ENCODE measurements around the gene PRSS56.

PRSS56 gene

DNA sequence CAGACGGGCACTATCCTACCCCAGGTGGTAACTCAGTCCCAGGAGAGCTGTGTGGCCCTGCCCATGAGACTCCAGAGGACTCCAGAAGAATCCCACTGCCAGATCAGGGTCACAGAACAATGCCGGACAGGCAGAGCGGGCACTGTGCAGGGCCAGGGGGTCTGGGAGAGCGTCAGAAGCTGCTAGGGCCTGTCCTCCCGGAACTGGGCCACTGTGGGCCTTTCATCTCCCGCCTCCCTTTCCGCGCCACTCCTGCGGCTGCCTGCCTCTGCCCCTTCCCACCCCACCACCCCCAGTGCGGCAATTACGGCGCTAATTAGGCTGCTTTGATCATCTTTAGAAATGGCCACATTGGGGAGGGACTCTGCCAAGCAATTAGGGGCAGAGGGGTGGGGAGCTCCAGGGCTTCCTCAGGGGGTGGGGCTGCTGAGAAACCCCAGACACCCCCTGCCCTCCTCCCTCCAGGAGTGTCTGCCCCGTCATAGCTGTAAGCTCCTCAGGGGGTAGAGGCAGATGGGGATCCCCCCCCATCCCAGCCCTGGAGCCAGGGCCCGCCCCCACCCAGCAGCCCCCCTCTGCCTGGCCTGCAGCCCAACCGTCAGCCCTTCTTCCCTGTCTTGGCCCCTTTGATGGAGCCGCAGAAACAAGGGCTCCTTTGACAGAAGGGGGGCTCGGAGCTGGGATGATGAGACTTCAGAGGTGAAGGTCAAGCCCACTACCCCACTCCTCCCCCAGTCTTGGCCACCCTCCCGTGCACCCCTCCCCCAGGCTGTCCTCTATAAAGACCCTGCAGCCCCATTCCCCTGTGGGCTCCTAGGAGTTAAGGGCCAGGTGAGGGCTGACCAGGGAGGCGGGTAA, at the start of gene PRSS56:
Gene PRSS56, plus strand, starts transcription at position 808 of the 858 bp plus-strand sequence. CDS start 211 bp downstream, outside the sequence.
- no peak for DNase-seq (ENCODE audit: low spot score)

DNA sequence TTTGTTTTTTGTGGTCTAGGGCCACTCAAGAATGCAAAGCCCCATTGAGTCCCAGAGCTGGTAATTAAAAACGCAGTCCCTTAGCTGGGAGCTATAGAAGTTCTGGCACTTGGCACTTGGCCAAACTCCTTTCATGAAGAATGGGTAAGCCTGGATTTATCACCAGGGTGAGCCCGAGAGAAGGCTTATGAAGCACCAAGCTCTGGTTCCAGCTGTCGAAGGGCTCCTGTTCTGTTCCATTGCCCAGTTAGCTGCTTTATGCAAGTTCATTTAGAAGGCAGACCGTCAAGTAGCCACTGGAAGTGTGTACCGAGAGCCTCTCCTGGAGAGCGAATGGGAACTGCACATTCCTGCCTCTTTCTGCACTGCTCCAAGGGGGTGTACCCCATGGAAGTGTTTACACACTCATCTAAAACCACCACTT, 46.7 kb upstream of the PRSS56 start:
- DNase-seq (ENCODE audit: low spot score): peak; percentile 8

DNA sequence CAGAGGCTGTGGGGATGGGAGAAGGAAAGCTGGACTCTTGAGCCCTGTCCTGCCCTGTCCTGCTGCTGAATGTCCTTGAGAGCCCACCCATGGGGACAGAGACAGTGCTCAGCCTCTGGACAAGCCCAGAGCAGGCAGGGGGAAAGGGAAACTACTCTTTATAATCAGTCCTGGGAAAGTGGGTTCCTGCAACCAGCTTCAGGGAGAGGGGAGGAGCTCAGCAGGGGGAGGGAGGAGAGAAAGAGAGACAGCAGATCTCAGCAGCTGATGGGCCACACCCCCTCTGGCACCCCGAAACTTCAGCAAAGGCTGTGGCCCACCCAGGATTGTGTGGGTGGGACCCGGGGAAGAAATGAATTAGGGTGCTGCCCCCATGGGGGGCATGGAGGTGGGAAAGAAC, 44.1 kb upstream of the PRSS56 start:
- no peak for DNase-seq (ENCODE audit: low spot score)

DNA sequence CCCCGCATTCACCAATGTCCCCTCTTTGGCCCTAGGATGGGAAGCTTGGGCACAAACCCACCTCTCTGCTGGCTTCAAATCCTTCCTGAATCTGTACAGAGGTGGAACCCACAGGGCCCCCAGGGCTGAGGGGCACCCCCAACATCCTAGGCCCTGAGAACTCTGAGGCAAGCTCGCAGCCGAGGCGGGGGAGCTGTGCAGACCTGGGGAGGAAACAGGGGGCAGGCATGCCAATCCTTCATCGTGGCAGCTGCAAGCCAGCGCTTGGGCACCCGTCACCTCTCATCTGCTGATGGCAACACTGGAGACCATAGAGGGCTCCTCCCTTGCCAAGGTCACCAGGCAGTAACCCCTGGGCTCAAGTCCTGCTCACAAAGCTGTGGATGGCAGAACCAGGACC, 43.4 kb upstream of the PRSS56 start:
- no peak for DNase-seq (ENCODE audit: low spot score)

DNA sequence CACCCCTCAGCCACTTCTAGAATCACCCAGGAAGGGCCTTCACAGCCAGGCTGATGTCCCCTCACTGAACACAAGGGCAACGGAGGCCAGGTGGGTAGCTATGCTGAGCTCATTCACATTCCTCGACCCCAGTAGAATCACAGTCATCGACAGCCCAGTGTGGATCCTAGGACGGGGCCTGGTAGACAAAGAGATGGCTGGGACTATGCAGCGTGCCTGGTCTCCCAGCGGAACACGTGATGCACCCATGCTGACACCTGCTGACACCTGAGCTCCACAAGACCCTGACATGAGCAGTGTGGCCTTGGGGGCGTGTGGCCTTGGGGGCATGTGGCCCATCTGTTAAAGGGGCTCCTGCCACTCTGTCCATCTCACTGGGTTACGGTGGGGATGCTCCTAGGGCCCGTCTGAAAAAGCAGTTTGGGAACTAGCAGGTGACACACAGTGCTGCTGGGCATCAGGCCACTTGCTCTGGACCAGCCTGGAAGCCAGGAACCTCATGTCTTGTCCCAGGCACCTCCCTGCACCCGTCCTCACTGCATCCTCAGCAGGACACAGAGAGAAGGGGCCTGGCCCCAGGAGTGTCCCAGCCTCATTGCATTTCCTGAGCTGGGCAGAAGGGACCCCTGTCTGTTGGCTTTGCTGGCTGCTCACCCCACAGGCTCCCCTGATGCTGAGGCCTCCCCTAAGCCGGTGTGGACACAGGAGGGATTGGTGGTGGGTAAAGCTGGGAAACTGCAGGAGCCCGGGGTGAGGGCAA, 42.3 kb upstream of the PRSS56 start:
- DNase-seq (ENCODE audit: low spot score): no peak

DNA sequence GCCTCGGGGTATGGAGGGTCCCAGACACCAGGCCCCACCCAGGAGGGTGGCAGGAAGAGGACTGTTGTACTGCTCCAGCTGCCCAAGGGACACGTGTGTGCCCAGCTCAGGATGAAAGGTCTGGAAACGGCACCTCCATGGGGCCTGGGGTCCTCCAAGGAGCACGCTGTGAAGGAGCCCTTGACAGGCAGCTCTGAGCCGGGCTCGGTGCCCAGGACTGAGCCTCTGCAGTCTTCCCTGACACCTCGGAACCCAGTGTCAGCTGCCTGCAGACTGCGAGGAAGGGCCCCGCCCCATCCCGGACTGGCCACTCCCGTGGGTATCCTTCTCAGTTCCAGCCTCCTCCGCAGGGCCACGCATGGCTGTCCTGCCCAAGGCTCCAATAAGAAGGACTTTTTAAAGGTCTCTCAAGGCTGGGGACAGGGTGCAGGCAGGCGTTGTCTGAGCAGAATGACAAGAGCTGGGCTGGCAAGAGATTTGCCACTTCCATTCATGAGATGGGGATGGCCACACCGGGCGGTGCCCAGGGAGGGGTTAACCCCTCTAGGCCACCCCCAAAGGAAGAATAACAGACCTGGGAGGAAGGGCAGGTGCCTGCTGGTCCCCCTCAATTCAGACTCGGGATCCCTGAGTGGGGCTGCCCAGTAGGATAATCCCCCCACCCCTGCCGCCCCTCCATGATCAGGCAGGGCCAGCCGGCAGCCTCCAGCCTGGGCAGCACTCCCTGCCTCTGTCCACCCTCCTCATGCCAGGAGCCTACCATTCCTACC, 41.4 kb upstream of the PRSS56 start:
- no peak for DNase-seq (ENCODE audit: low spot score)

DNA sequence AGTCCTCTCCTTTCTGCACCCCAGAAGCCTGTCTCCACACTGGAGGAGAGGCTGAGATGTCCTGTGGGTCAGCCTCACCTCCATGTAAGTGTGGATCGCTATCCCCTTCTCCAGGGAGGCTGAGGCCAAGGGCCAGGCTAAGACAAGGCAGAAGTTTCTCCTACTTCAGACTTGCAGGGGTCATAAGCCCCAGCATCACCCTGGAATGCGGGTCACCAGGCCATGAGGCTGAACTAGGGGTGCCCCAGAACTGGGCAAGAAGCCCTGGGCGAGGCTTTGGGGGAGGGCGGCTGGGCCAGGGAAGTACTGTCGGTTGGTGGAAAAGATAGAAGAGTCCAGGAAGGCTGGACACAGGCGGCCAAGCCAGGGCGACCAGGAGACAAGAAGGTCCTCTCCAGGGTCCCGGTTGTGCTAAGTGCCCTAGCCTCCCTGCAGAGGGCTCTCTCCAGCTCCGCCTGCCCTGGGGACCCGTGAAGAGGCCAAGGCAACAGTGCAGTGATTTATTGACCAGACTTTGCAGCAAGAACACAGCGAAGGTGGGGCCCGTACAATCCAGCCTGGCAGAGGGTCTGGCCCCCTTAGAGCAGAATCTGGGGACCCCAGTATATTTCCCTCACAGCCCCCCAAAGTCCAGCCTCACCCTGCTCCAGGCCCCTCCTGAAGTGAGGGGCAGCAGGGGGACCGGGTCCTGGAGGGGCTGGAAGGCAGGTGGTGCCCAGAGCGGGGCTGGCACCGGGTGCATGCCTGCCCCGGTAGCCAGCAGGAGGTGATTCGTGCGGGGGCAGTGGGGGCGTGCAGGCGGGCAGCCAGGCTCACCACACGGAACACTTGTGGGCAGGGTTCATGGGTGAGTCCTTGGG, 40.6 kb upstream of the PRSS56 start:
- DNase-seq (ENCODE audit: low spot score): no peak

DNA sequence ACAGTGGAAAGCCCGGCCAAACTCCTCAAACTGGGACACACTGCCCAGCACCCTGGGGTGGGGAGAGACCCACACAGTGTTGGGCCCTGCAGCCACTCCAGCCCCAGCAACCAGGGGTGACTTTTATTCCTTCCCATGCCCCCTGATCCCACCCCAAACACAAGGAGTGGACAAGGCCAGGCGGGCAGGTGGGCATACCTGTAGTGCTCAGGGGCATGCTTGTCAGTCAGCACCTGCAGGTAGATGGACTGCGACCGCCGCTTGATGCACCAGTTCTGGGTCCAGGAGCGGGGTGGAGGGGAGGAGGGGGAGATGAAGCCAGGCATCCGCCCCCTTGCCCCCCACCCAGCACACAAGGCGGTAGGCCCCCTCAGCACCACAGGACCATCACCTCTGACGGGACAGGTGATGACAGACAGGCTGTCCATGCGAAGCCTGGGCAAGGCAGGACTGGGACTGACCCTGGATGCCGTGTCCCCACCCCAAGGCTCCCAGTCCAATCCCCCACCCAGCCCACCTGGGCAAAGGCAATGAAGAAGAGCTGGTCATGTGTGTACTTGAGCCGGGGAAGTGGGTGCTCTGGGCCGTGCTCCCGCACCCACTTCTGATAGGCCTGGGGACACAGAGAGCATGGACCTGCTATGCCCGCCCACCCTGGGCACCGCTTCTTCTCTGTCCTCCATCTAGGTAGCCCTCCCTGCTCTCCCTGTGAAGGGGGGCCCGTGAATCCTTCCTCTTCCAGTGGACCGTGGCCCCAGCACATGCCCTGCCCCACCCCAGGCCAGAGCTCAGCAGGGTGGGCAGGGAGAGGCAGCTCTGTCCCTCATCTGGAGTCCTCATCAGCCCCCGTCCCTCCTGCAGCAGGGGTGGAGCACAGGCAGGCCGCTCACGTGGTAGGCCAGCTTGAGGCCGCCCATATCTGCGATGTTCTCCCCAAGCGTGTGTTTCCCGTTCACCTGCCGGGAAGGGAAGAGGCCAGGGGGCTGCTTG, 39.7 kb upstream of the PRSS56 start:
- no peak for DNase-seq (ENCODE audit: low spot score)

DNA sequence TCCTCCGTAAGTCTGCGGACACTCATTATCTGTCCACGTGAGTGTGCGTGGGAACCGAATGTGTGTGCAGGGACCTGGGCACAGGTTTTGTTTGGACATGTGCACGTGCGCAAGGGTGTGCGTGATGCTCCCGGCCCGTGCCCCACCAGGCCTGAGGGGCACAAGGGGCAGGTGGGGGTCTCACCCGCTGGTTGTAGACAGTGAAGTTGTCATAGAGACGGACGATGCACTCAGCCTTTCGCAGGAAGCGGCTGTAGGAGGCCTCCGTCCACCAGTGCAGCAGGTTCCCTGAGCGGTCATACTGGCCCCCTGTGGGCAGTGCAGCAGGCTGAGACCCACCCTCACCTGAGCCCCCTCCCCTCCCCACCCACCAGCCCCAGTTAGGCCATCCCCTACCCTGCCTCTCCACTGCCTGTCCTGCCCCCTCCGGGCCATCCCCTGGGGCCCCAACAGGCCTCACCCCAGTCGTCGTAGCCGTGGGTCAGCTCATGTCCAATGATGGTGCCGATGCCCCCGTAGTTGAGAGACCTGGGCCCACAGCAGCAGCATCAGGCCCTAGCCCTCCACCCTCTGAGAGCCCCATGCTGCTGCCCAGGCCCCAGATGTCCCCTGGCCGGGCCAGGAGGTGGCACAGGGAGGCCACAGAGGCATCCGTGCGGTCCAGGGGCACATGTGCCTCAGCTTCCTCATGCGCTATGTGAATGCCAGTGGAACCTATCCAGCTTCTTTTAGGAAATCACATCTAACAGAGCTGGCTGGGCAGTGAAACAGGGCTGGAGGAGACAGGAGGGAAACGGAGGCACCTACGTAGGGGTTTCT, 38.7 kb upstream of the PRSS56 start:
- no peak for DNase-seq (ENCODE audit: low spot score)

DNA sequence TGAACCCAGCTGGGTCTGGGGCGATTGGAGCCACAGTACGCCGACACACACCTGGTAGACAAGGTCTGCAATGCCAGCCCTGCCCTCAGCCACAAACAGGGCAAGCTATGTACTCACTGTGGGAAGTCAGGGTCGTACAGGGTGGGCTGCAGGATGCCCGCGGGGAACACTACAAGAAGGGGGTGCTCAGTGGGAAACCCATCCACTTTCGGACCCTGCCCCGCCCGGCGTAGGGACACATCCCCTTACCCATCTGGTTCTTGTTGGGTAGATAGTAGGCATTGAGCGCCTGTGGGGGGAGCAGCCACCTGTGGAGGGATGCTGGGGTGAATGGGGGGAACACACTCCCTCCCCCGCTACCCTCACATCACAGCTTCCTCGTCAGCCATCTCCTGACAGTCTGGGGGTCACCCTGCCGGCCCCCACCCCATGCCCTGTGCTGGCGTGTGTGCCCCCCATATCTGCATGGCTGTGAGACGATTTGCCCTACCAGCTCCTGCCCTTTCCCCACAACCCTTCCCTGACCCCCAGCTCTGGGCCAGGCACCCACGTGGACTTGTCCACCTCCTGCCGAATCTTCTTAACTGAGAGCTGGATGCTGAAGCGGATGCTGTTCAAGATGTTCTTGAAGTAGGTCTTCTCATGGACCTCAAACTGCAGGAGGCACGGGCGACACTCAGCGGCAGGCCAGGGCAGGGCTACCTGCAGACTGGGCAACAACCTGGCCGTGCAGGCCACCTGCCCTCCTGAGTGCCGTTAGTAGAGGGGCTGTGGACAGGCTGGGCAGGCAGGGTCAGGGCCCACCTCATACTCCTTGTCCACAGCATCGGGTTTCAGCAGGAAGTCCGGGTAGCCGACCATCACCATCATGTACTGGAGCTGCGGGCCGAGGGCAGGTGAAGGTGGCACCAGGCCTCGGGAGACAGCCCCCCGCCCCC, 37.6 kb upstream of the PRSS56 start:
- DNase-seq (ENCODE audit: low spot score): no peak

DNA sequence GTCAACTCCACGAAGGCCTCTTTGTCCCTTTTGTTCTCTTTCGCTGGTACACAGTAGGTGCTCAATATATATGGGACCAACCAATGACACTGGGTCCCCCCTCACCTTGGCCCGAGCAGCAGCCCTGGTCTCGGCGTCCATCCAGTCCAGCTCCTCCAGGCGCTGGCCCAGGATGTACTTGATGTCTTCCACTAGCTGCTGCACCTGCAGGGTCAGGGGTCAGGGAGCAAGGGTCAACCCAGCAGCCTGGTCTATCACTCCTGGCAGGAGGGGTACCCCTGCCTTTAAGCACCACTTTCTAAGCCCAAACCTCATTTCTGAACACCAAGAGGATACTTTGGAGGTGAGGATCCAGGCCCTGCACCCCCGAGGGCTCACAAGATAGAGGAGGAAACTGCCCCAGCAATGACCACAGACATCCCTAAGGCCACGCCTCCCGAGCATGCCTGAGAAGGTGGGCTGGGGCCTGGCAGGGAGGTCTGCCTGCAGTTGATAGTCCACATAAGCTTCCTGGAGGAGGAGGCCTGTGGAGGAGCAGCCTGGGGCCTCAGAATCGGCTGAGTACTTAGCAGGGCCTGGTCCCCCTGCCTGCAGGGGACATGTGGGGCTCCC, 36.8 kb upstream of the PRSS56 start:
- DNase-seq (ENCODE audit: low spot score): no peak

DNA sequence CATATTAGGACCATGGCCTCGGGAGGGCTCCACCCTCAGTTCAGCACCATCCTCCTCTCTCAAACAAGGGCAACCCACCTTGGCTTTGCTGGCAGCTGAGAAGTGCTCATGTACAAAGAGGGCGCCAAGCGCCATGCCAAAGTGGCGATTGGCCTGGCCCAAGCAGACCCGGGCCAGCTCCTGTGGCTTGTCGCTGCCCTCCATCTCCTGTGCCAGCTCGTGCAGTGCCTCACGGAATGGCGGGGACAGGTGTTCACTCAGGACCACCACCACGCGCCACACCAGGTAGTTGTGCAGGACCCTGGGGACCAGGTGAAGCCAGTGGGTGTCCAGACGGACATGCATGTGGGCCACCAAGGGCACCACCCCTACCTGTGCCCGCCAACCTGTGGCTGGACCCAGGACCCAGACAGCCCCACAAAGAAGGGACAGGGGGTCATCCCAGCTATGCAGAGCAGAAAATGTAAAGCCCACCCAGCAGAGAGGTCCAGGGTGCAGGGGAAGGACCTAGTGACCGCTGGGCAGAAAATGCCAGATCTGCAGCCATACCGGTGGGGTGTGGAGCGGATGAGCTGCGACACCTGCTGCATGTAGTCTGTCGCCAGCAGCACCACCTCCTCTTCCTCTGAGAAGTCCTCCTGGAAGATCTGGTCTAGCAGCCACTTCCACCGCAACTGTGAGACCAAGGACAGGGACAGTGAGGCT, 36.1 kb upstream of the PRSS56 start:
- no peak for DNase-seq (ENCODE audit: low spot score)

DNA sequence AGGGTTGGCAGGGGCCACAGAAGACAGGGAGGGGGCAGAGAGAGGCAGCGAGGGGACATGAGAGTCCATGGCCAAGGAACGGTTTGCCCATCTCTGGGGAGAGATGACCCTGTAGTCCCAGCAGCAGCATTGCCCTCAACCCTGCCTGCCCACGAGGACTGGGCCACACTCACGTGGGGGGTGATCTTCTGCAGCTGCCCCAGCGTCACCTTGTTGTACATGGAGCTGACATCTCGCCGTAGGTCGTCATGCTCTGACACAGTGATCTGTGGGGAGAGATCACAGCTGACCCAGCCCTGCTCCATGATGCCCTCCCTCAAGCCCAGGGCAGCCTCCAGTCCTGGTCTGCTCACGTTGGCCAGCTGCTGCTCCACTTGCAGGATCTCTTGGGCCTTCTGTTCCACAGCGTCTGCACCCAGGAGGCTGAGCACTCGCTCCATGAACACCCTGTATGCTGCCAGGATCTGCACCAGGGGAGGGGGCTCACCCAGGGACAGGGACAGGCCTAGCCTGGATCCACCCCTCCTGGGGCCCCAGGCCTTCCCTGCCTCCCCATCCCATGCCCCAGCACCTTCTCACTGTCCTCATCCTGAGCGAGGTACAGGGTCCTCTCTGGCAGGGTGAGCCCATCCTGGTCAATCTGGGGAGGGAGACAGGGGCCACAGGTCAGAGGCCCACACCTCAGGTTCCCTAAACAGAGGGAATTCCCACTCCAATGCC, 35.4 kb upstream of the PRSS56 start:
- no peak for DNase-seq (ENCODE audit: low spot score)

DNA sequence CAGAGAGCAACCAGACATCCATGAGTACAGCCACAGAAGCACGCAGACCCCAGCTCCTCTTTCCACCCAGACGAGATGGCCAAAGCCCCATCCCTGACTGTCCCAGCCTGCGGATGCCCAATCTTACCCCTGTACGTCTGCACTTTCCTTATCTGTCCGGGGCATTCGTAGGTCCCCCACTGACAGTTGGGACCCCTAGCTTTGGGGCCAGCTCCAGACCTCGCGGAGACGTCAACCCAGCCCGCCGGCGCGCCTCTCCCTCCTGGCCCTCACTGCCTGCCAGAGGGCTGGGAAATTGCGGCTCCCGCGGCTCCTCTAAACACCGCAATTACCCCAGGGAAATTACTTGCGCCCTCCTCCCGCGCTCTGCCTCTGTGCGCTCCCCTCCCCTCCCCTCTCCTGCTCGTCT, 34.8 kb upstream of the PRSS56 start:
- no peak for DNase-seq (ENCODE audit: low spot score)

DNA sequence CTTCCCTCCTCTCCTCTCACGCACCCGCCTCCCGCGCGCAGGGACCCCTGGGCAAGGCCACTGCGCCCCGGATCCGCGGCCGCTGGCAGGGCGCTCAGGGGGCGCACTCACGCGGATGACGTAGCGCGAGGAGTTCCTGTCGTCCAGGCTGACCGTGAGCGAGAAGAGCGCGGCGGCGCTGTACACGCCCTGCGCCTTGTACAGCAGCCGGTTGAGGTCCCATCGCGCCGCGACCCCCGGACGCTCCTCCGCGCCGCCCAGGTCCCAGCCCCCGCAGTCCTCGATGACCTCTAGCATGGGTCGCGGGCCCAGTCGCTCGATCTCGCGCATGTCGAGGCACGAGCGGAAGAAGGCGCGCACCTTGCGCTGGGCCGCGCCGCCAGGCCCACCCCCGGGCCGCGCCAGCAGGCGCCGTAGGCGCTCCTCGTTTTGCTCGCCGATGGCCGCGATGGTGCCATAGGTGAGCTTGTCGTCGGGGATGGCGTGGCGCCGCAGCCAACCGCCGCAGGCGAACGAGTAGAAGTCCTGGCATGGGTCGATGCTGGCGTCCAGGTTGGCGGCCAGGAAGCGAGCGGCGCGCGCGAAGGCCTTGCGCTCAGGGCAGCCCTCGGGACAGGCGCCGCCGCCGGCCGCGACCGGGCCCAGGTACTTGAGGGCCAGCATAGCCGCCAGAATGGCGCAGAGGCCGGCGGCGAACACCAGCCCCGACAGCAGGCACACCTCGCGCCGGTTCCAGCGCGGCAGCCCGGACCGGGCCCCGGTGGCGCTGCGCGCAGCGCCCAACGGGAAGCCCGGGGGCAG, 34.2 kb upstream of the PRSS56 start:
- DNase-seq (ENCODE audit: low spot score): no peak
